Heart right ventricle (tissue), 16 donors: Measurements from ENCODE around the gene GRIK3. TPM values are rescaled to one million over a fixed set of nuclear protein-coding genes. Genes with fewer than 3 reads are reported as not detected.

Source experiments
- ATAC-seq, 8 donors: fragments of 200-7000 bp; cut with Tn5 transposase; one replicate each; pipeline ENCODE4 v1.9.1; 2020; ENCODE audit warnings: mild to moderate bottlenecking in 8 of 8, moderate library complexity in 8 of 8, moderate number of reproducible peaks in 1 of 8
- DNase-seq, 2 donors: peaks; one replicate each; pipeline ENCODE4 v3.0.0-alpha.2; 2020
- H3K27ac ChIP-seq, 10 donors: fragments of 200-600 bp; sonication (generic) in 2 of 10; one replicate each; pipeline versions ENCODE4 v1.5.0 to v1.8.0; 2020 to 2022; ENCODE audit warnings: mild to moderate bottlenecking in 3 of 10
- H3K27me3 ChIP-seq, 7 donors: fragments of 200-600 bp; one replicate each; pipeline ENCODE4 v1.8.0; 2021 to 2022; ENCODE audit warnings: mild to moderate bottlenecking in 2 of 7
- H3K36me3 ChIP-seq, 9 donors: fragments of 200-600 bp; sonication (generic) in 1 of 9; one replicate each; pipeline versions ENCODE4 v1.5.0 to v1.8.0; 2020 to 2022; ENCODE audit warnings: mild to moderate bottlenecking in 2 of 9
- H3K4me1 ChIP-seq, 9 donors: fragments of 200-600 bp; sonication (generic) in 1 of 9; one replicate each; pipeline versions ENCODE4 v1.5.0 to v1.8.0; 2020 to 2022; ENCODE audit warnings: mild to moderate bottlenecking in 4 of 9
- H3K4me3 ChIP-seq, 10 donors: fragments of 200-600 bp; sonication (generic) in 2 of 10; one replicate each; pipeline versions ENCODE4 v1.5.0 to v1.8.0; 2020 to 2022; ENCODE audit warnings: mild to moderate bottlenecking in 7 of 10, moderate library complexity in 2 of 10
- H3K9me3 ChIP-seq, 11 donors: fragments of 200-600 bp in 10 of 11; sonication (generic) in 2 of 11; one replicate each; pipeline versions ENCODE4 v1.5.0 to v1.8.0; 2013 to 2022; ENCODE audit warnings: mild to moderate bottlenecking in 2 of 11, control low read depth in 1 of 11, moderate library complexity in 1 of 11
- CTCF ChIP-seq, 9 donors: fragments of 200-600 bp; sonication (generic) in 2 of 9; IDR thresholded peaks; one replicate each; pipeline versions ENCODE4 v1.5.0 to v1.8.0; 2021 to 2022; ENCODE audit warnings: antibody characterized with exemption in 9 of 9, mild to moderate bottlenecking in 5 of 9, moderate library complexity in 1 of 9
- WGBS, 2 donors: extraction: QIAGEN DNeasy Blood & Tissue Kit; methylation state at CpG; one replicate each; pipeline ENCODE4 v1.1.7; 2013; ENCODE audit warnings: inconsistent platforms in 1 of 2; 5-methylcytosine and 5-hydroxymethylcytosine counted together
- intact Hi-C, 10 donors: fragments of 100-400 bp; cut with DNase I; formaldehyde crosslinking; loops; one replicate each; pipeline versions ENCODE4 v1.11.1 to v1.14.2; 2022
- polyA plus RNA-seq, 2 donors: library from polyadenylated mRNA; stranded (reverse); fragments of 200-250 nt; gene quantifications; one replicate each; pipeline ENCODE4 v1.2.3, GENCODE V29; 2013
- total RNA-seq, 10 donors: library from RNA; stranded (reverse); fragmentation: NEBNext Ultra II Directional in 3 of 10; extraction: Animal tissue kit (Norgen Biotek cat#: 25700) in 3 of 10; gene quantifications; one replicate each; pipeline versions ENCODE4 v1.2.1 to v1.2.4, GENCODE V29; 2021 to 2023
- donor health status: Arrhythmogenic right ventricular cardiomyopathy.
- donor health status: ischemic (EF 13 %, LVEDD 7.1; RV severe dilation, severe dysfunction).
- donor health status: healthy with polysubstance abuse.
- donor health status: DM: no; HTN: yes; CAD: no.
- donor health status: DM: no; HTN: no; CAD: no.
- donor health status: ischemic (EF 25% LVEDD 6.9; RV normal size, moderate dysfunction).
- donor health status: ischemic (EF 25% LVEDD 5.7; RV mildly dilated, moderate dysfunction).
- donor health status: healthy.
- donor health status: DM: yes; HTN: yes; CAD: no.
- donor health status: Ischemic cardiomyopathy.
- donor health status: ischemic (EF 35%, LVEDD 5.7; RV mildly dilated, moderate dysfunction).
- donor health status: nonischemic (EF 11% LVEDD 7.7; RV severe dilation, severe dysfunction).
- donor health status: DM: yes; HTN: yes; CAD: no.
- donor health status: PGD.
- donor health status: ischemic (EF 29% LVEDD 5.4; RV normal size, mild dysfunction).
- donor health status: nonischemic (EF 23%, LVEDD 6.1; RV moderate dilation, normal function).

Gene GRIK3
- total and polyA plus RNA-seq, 12 donors, result 0.10 to 1.1 (median 0.27) TPM

GRCh38 chr1:36781098-36781497 lies 253.2 kb downstream of the GRIK3 start:
- ATAC-seq, result no peak
- no peak for DNase-seq
- Histone ChIP-seq H3K36me3 (no peaks in the 10 kb centered on the region), H3K4me3 (no peak overlapping the region), H3K4me1 (no peaks in the 10 kb centered on the region), H3K9me3 (no peaks in the 10 kb centered on the region), H3K27ac (no peak overlapping the region), H3K27me3 (peaks cover 0 to 67% (median 55%) of the 10 kb centered on the region in 7 donors)
- intact Hi-C loops, result loop anchor here in 2 of 10 donors (5.0 to 10.0 kb wide), 2 partner anchors 64 to 1266 kb away; partner anchors contain the start of gene POU3F1 (in 1 of the 2)
- 64 to 68% methylated on average over 11 of the region's 11 CpGs for WGBS, 2 donors
- no peak for TF ChIP-seq CTCF (IDR thresholded peaks at IDR 0.05)

- H3K4me3 ChIP-seq, result no peak overlapping the region
- peaks cover 0 to 74% (median 66%) of the 10 kb centered on the region in 7 donors for H3K27me3 ChIP-seq
- no peak overlapping the region for H3K27ac ChIP-seq
- no peaks in the 10 kb centered on the region for H3K9me3 ChIP-seq
- H3K36me3 ChIP-seq, result no peaks in the 10 kb centered on the region
- TF ChIP-seq CTCF (IDR thresholded peaks at IDR 0.05), result no peak
- no peak for DNase-seq
- 36 to 45% methylated on average over 5 of the region's 5 CpGs for WGBS, 2 donors
- intact Hi-C loops, result no loop called here
- no peak for ATAC-seq
- H3K4me1 ChIP-seq, result no peaks in the 10 kb centered on the region
Observed at GRCh38 chr1:36778740-36779139, 255.6 kb downstream of the GRIK3 start.

- H3K27ac ChIP-seq, result no peak overlapping the region
- H3K4me1 ChIP-seq, result no peaks in the 10 kb centered on the region
- H3K36me3 ChIP-seq, result no peaks in the 10 kb centered on the region
- 55 to 60% methylated on average over 10 of the region's 10 CpGs for WGBS, 2 donors
- ATAC-seq (no peak), DNase-seq (no peak)
- intact Hi-C loops, result no loop called here
- TF ChIP-seq CTCF (IDR thresholded peaks at IDR 0.05), result no peak
- H3K9me3 ChIP-seq, result no peaks in the 10 kb centered on the region
- H3K4me3 ChIP-seq, result no peak overlapping the region
- H3K27me3 ChIP-seq, result peaks cover 0 to 76% (median 68%) of the 10 kb centered on the region in 7 donors
Observed at GRCh38 chr1:36776948-36777831, 257.1 kb downstream of the GRIK3 start.

- ATAC-seq (no peak), DNase-seq (no peak)
- H3K27ac ChIP-seq, result no peak overlapping the region
- 10 to 11% methylated on average over 3 of the region's 3 CpGs for WGBS, 2 donors
- intact Hi-C loops, result no loop called here
- no peak overlapping the region for H3K4me3 ChIP-seq
- H3K9me3 ChIP-seq, result no peaks in the 10 kb centered on the region
- H3K36me3 ChIP-seq, result no peaks in the 10 kb centered on the region
- TF ChIP-seq CTCF (IDR thresholded peaks at IDR 0.05), result no peak
- H3K4me1 ChIP-seq, result no peaks in the 10 kb centered on the region
- peaks cover 0 to 78% (median 71%) of the 10 kb centered on the region in 7 donors for H3K27me3 ChIP-seq
Observed at GRCh38 chr1:36776256-36776655, 258.1 kb downstream of the GRIK3 start.
